CD4-positive, alpha-beta T cell treated with Interleukin-6 at 100 ng/mL for 8 hours (primary cell): ENCODE measurements around the gene SEPTIN12.

Experiments used
- DNase-seq: peaks from one replicate; pipeline ENCODE4 v3.0.0-alpha.2; 2020; ENCODE audit warnings: mixed read lengths, low spot score

Gene SEPTIN12, protein sequence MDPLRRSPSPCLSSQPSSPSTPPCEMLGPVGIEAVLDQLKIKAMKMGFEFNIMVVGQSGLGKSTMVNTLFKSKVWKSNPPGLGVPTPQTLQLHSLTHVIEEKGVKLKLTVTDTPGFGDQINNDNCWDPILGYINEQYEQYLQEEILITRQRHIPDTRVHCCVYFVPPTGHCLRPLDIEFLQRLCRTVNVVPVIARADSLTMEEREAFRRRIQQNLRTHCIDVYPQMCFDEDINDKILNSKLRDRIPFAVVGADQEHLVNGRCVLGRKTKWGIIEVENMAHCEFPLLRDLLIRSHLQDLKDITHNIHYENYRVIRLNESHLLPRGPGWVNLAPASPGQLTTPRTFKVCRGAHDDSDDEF

DNA sequence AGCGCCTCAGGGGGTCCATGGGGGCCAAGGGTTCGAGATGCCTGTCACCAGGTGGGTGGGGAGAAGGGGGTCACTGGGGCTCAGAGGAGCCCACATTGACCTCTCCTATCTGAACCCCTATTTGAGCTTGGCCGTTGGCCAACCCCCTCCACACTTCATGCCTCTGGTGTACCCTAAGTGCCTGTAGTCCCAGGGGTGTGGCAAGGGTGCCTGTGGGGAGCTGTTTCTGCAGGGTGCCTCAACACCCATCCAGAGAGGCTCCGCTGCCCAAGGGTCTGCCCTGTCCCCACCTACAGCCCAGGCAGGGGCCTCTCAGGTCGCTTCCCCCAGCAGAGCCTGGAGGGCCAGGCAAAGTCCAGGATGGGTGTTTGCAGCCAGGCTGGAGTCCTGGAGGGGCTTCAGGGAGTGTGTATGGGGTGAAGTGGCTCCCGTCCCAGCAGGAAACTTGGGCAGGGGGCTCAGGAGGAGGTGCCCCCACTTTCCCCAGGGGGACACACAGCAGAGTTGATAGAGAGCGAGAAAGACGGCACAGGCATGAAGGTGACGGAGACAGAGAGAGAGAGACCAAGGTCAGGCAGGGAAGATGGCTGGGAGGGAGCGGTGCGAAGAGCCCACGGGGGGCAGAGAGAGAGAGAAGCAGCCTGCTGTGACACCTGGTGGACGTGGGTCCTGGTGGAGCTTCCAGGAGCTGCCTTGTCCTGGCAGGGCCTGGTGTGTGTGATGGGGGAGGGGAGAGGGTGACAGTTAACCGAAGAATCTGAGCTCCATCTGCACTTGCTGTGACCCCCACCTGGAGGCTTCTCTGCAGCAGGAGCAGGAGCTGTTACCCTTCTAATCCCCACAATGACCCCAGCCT is at the start of gene SEPTIN12:
Gene SEPTIN12 (minus strand): TSS at position 719 of the 856 bp plus-strand sequence. CDS start 700 bp downstream, at position 19.
- DNase-seq, result no peak

DNA sequence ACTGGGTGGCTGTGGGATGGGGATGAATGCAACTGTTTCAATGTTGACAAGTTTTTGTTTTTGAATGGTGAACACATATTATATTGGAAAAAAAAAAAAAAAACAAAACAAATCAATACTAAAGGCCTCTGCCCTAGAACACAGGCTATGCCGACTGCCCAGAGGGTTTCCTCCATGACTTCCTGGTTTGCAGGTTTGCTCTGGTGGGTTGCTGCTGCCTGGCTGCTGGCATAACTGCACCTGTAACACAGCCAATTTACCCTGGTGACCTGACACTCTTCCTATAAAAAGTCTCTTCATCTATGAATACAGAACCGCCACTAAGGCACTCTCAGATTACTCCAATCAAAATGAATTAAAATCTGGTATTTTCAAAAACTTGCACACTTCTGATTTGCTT is 48.6 kb upstream of the SEPTIN12 start:
- DNase-seq, result no peak

DNA sequence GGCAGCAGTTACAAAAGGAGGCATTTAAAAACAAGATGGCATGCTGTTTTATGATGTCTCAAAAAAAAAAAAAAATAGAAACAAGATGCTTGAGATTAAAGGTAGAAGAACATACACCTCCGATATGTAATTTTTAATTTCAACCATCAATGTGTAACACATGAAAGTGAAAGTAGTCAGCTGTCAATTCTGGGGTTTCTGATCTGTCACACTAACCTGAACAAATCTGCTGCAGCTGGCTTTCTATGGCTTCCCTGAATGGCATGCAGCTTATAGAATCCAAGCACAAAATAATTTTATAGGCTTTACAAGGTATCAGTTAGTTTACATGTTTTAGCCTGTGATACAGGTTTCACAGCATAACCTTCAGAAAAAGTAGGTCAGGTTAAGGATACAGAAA is 45.4 kb upstream of the SEPTIN12 start:
- DNase-seq, result no peak

DNA sequence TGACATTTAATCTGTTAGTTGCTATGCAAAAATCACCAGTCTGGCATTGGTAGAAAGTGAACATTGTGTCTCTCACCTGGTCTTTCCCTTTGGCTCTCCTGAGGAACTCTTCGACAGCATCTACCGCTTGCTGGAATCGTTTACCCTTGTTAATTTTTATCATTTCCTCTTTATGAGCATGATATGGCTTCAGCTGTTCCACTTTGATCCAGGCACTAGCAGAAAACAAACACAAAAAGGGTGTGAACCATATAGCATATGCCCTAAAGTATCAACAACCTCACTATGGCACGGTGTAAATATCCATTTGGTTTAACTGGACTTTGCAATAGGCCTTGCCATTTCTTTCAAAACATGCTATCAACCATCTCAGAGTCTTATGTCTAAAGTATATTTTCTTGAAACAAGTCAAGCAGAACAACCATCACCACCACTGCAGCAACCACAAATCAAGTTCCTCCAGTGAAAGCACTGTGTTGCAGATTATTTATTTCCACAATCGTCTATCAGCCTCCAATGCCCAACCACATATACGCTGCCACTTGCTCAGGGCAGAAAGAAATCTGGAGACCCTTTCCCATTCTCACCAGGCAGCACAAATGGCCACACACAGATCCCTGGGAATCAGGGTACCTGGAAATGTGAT is 44.7 kb upstream of the SEPTIN12 start:
- no peak for DNase-seq

DNA sequence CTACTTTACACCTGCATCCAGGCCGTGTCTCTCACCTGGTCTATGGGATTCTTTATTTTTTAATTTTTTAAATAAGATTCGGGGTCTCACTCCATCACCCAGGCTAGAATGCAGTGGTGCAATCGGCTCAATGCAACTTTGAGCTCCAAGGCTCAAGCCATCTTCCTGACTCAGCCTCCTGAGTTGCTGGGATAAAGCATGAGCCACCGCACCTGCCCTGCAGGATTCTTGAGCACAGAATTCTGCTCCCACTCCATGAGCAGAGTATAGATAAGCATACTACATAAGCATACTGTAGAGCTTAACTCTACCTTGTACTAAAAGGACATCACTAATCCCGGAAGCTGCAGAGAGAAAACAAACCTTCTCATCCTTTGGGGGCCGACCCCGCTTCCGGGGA is 43.5 kb upstream of the SEPTIN12 start:
- no peak for DNase-seq

DNA sequence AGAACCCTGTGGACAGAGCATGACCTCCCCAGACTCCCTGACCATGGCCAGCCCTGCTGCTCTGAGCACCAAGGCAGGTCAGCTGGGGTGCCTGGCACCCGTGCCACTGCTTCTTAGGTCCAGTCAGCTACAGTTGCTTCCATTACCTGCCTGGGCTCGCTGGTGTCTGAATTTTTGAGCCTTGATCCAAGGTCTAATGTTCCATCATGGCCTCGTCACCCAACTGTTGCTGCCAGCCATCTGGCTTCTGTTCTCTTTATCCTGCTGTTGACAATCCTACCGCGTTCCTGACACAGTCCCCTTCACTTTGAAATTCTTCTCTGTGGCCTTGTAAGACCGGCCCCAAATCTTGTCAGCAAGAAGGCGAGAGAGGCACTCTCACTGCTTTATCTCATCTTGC is 42.3 kb upstream of the SEPTIN12 start:
- DNase-seq, result no peak

DNA sequence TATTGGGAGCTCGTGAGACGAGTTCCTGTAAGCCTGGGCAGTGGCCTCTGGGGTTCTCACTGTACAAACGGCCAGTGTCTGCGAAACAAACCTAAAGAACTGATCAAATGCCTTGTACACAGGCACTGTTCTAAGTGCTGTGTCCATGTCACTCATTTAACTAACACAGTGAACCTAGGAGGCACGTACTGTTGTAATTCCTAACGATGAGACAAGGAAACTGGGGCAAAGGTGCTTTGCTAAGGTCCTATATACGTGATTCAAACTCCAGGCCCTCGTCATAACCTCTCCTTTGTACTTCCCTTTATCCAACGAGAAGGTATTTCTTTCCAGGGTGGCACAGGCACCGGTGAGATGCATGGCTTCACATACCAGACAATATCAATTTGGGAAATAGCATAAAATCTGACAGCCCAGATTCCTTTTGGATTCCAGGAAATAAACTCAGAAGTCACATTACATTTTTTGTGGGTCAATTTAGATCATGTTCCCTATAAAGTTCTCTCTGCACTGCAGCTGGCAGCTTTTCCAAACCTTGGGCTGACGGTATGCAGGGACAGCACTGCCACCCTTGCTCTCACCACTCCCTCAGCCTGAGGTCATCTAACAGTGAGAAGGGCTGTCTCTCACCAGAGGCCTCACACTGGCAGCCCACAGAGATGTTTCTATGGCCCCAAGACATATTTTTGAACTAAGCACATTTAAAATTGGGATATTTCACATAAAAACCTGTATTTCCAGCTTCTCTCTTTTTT is 40.6 kb upstream of the SEPTIN12 start:
- no peak for DNase-seq

DNA sequence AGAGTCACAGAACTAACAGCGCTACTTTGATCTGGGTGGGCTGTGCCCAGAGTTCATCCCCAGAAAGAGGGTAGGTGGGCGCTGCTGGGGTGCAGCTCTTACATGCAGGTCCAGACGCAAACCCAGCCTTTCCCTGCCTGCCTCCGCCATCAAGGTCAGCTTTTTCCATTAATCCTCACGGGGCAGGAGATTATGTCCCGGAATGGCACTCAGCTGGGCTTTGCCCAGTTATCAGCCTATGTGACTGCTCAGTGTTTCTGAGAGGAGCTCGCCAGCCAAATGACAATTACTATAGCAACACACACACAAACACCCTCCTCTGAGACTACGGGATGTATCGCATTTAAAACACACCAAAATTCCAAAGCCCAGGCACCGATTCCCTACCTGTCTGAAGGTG is 38.8 kb upstream of the SEPTIN12 start:
- no peak for DNase-seq

DNA sequence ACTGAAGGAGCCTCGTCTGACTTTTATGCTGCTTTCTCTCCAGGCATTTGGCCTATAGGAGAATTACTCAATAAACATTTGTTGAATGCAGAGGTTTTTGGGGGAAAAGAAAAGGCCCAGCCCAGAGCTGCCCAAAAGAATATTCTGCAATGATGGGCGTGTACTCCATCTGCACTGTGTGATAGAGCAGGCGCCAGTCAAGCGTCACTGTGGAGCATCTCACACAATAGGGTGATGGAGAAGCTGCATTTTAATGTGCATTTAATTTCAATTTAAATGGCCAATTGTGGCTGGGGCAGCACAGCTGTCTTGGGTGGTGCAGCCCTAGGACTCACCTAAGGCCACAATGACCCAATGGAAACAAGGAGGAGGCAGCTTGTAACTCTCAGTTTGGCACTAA is 38.4 kb upstream of the SEPTIN12 start:
- no peak for DNase-seq

DNA sequence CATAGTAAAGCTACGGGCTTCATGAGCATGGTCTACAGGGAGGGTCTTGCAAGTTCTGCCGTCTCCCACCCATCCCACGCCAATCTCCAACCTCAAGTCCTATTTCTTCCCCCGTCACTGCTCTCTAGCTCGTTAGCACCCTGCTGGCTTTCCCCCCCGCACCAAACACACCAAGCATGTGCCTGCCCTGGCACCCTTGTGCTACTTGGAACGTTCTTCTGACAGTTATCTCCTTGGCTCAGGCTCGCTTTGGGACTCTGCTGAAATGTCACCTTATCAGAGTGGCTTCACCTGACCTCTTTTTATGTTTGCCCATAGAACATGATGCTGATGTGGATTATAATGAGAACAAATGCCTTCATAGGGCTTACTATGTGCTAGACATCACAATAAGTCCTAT is 37.1 kb upstream of the SEPTIN12 start:
- no peak for DNase-seq

DNA sequence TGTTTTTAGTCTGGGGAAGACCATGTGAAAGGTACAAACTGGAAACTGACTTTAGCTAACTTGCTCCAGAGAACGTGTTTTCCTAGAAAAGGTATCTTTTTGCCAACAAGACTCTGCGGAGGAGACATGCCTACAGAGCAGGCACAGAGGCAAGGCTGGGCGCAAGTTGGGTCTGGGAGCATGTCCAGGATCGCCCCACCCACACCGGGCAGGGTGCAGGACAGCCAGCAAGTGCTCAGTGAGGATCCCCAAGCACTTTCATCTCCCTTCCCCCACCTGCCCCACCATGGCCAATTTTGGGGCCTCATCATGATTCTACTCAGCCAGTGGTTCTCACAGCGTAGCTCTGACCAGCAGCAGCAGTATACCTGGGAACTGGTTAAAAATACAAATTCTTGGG is 32.5 kb upstream of the SEPTIN12 start:
- DNase-seq, result no peak

DNA sequence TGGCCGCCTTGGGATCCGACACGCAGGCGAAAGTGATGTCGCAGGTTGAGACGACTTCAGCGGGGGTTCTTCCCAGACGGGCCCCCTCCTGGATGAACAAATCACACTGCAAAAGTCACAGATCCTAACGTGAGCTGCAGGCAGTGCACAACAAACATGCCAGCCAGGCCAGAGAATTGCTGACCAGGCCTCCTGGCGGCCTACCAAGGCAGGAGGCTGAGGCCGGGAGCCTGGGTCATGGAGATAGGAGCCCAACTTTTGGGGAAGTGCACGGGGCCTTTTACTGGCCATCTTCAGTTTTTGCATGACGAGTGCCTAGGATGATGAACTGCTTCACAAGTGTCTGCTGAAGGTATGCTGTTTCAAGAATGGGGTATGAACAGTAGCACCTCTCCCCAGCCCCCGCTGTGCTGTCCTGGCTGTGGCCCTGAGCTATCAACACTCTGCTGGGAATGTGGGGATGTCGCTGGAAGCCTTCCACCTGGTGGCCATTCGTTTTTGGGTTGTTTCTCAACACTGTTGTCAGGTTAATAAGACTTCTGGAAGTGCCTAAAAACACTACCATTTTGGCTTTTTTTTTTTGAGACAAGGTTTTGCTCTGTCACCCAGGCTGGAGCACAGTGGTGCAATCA is 26.5 kb upstream of the SEPTIN12 start:
- no peak for DNase-seq

DNA sequence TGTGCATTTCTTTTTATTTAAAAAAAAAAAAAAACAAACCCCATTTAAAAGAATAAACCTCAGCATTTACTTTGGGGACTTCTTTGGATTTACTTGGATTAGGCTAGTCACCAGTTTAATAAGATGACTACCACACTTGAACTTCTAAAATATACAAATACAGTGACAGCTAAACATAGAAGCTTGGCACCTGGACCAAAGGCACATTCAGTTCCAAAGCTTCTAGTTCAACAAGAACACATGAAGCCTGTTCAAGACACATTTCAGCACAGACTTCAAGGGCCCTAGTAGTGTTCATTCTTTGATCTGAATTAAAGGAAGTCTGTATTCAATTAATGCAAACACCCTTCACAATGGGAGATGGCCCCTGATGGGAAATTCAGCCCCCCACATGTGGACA is 25.9 kb upstream of the SEPTIN12 start:
- no peak for DNase-seq

DNA sequence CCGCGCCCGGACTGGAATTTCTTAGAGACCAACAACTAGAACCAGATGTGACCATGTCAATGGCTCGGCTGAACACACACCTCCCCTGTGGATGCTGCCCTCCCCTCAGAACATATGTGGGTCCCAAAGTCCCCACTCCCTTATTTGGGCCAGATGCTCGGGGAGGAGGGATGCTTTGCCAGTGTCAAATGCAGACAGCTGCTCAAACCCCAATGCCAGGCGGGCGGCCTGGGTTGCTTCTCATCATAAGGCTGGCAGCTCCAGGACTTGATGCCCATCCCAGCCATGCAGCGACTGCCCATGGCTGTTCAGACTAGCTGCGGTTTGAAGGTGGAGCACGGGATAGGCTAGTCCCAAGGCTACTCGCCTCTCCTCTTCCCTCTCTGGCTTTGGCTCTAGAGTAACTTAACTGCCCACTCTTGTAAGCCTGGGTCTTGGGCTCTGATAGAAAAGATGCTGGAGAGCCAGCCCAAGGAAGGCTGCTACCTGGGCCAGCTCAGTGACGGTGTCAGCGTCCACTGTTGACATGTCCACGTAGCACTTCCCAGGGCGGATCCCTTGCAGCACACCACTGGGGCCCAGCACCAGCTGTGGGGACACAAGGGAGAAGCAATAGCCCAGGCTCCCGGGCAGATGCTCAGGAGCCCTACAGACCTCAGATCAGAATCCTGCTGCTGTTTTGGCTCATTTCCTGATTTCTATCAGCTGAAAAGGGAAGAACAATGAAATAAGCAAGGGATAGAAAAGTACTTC is 25.3 kb upstream of the SEPTIN12 start:
- DNase-seq, result no peak

DNA sequence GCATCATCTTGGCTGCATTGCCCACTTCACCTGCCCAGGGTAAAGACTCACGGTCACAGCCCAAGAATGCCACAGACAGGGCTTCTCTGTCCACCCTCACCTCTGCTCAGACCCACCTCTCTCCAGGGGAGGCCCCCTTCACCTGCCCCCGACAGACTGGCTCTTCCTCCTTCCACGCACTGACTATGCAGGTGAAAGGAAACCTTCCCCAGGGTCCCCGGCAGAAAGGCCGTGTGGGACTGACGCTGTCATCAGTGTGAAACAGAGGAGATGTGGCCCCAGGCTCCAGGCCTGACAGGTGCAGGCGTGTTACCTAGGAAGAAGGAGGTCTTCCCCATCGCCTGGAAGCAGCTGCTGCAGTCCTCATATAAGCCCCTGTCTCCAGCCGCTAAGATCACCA is 23.6 kb upstream of the SEPTIN12 start:
- DNase-seq, result no peak

DNA sequence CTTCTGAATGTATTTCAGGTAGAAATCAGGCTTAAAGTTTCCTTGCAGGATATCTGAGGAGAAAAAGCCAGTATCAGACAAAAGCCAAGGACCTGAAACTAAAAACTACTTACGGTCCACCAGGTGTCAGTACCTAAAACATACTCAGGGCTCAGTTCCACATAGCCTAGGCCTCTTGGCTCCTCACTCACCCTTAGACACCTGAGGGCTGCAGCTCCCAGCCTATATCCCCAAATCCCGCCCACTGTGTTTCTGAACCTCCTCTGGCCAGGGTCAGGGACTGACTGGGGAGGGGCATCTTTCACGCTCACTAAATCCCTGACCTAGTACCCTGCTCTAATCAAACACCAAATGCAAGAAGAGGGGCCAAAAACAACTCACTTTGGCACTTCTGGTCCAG is 23.1 kb upstream of the SEPTIN12 start:
- no peak for DNase-seq

DNA sequence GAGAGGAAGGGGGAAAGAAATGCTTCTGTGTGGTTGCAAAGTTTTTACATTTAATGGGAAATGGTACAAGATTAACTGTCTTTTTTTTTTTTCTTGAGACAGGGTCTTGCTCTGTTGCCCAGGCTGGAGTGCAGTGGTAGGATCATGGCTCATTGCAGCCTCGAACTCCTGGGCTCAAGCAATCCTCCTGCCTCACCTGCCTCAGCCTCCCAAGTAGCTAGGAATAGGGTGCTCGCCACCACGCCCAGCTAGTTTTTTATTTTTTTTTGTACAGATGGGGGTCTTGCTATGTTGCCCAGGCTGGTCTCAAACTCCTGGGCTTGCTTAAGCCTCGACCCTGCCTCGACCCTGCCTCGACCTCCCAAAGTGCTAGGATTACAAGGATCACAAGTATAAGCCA is 18.1 kb upstream of the SEPTIN12 start:
- no peak for DNase-seq

DNA sequence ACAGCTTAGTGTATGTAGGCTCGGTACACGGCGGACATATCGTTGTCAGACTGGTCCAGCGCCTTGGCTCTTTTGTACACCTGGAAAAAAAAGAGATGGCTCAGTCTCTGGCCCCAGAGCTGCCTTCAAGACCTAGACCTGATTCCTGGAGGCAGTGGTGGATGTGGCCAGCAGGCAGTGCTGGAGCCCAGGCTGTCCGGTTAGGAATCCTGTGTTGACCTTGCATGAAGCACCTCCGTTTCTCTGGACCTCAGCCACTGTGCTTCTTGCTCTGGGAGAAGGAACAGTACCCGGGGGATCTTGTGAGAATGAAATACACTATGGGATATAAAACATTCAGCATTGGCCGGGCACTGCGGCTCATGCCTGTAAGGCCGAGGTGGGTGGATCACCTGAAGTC is 17.1 kb upstream of the SEPTIN12 start:
- no peak for DNase-seq

DNA sequence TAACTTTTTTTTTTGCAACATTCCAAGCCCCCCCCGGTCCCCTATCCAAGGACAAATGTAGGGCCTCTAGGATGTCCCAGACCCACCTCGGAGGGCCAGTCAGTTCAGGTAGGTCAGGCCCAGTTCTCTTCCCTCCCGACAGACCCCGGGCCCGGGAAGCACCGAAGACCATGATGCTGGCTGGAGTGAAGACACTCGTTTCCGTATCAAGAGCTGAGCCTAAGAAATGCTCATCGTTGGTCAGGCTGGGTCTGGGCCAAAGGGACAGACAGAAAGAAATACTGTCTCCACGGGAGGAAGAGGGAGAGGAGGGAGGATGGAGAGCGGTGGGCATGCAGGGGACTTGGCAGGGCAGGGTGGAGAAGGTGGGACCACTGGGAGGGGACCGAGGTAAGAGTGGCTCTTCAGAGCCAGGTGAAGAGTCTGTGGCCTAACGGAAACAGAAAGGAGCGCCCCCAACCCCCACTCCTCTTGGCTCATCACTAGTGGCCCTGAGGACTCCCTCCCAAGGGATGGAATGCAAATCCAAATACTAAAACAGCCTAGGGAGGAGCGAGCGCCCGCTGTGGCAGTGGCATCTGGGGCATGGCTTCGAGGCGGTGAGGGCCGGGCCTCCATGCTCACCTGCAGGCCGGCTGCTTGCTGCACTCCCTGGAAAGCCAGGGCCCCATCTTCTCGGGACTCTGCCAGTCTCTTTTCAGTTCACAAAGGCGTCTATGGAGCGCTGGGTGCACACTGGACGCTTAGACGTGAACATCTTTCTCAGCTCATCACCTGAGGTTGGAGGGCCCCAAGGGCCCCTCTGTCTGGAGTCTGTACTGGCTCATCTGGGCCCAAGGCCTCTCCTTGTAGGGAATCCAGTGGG is 16.0 kb upstream of the SEPTIN12 start:
- DNase-seq, result no peak

DNA sequence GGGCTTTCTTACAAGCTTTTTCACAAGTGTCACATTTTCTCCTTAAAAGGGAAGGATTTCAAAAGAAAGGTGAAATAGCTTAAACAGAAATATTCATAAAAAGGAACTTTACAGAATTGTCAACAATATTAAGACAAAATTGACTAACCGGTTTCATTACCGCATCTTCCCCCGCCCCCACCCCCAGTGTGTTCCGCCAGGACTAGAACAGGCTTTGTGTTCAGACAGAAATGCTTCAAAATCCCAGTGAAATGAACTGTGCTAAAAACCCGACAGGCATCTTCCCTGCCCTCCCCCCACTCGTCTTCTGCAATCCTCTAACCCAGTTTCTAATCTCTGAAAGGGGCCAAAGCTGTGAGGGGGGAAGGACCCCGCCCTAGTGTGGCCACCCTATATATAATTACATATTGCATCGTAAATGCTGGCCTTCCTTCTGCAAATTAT is 15.3 kb upstream of the SEPTIN12 start:
- no peak for DNase-seq
